Measurements from ENCODE around the gene HDHD3.

The HDHD3 gene

DNA sequence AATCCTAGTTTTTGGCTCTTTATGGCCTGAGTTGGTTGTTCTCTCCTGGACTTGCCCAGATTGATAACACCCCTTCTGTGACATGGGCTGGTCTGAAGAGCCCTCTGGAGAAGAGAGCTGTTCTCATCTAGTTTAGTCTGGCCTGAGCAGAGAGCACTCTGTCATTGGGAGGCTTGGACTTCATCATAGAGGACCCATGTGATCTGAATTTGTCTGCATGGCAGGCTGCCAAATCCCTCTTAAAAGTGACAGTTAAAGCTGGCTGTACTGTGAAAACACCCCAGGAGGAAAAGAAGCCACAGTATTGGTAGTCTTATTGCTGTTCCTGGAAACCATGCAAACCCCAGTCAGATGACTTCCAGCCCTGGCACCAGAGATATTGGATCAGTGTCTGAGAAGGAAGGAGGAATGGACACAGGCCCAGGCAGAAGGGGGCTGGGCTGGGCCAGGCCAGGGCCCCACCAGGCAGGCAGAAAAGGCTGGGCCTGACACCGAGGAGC lies 33.0 kb downstream of the HDHD3 start:
- TF ChIP-seq, protein P1, sequence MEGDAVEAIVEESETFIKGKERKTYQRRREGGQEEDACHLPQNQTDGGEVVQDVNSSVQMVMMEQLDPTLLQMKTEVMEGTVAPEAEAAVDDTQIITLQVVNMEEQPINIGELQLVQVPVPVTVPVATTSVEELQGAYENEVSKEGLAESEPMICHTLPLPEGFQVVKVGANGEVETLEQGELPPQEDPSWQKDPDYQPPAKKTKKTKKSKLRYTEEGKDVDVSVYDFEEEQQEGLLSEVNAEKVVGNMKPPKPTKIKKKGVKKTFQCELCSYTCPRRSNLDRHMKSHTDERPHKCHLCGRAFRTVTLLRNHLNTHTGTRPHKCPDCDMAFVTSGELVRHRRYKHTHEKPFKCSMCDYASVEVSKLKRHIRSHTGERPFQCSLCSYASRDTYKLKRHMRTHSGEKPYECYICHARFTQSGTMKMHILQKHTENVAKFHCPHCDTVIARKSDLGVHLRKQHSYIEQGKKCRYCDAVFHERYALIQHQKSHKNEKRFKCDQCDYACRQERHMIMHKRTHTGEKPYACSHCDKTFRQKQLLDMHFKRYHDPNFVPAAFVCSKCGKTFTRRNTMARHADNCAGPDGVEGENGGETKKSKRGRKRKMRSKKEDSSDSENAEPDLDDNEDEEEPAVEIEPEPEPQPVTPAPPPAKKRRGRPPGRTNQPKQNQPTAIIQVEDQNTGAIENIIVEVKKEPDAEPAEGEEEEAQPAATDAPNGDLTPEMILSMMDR (IDR thresholded peaks at IDR 0.05; ENCODE audit: control extremely low read depth, extremely low read depth, low read depth, missing control alignments) = no peak
- CTCF ChIA-PET = interaction anchor here (1.0 kb wide), 1 partner anchor 86 kb away, joined by 3 read pairs; no protein-coding TSS in a partner anchor
- POLR2A ChIA-PET = no interaction called here
- no peak for DNase-seq (ENCODE audit: extremely low spot score)

DNA sequence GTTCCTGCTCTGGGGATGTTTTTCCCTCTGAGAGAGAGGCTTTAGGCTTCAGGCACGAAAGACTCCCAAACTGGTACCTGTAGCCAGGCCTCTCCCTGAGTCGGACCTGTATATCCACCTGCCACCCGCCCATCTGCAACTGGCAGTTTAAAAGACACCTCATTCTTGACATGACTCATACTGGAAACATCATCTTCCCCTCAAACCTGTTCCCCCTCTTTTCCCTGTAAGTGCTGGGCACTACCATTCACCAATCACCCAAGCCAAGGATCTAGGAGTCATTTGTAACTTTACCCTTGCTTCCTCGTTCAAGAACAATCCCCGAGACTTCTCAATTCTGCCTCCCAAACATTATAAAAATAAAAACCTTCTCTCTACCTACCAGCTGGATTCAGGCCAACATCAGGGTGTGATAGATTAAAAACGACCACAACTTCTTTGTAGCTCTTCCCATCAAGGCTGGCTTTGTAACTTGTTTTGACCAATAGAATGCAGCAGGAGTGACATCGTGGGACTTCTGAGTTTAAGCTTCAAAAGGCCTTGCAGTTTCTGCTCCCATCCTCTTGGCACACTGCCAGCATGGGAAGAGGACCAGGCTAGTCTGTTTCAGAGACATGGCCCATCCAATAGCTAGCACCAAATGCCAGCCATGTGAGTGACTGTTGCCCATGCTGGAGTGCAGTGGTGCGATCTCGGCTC lies 34.9 kb downstream of the HDHD3 start:
- POLR2A ChIA-PET = no interaction called here
- DNase-seq (ENCODE audit: extremely low spot score) = no peak
- TF ChIP-seq, protein P1 (IDR thresholded peaks at IDR 0.05; ENCODE audit: control extremely low read depth, extremely low read depth, low read depth, missing control alignments) = no peak
- CTCF ChIA-PET = interaction anchor here (1.0 to 3.8 kb wide), 5 partner anchors 8 to 316 kb away, joined by 3 to 22 read pairs (median 3); partner anchors contain the start of genes BSPRY, CDC26 and PRPF4

DNA sequence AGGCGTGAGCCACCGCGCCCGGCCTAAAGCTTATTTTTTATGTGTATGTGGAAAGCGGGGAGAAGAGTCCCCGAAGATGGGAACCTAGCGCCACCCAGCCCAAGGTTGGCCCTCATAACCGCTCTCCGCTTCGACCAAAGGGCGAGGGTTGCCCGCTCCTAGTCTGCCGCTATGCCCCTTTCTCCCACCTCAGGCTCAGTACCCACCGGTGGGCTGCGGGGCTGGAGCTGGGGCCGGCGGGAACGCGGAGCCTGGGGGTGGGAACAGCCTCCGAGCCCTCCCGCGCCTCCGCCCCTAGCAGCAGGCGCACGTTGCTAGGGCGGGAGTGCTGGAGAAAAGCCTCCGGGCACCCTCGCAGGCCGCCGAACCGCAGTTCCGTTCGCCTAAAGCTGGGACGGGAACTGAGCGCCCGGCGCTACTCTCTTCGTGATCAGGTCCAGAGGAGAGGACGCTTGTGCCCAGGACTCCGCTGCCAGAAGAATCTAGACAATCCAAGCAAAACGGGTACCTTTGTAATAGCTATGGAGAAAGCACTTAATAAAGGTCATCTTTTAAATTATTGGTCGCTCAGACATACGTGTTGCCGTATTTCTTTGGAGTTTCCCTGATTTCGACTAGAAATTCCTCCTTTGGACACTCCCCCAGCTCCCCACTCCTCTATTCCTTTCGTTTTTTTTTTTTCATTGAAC lies 36.6 kb downstream of the HDHD3 start, which contains the start of gene WDR31:
TSS of gene WDR31 (minus strand) at position 265 of the 689 bp plus-strand sequence. CDS start 8,253 bp downstream, outside the sequence.
- POLR2A ChIA-PET = interaction anchor here (1.1 kb wide), 1 partner anchor 10 kb away, joined by 3 read pairs; no protein-coding TSS in a partner anchor
- CTCF ChIA-PET = interaction anchor here (0.7 to 3.8 kb wide), 12 partner anchors 9 to 318 kb away, joined by 3 to 22 read pairs (median 4); partner anchors contain the start of genes ALAD, BSPRY, CDC26 and FKBP15

DNA sequence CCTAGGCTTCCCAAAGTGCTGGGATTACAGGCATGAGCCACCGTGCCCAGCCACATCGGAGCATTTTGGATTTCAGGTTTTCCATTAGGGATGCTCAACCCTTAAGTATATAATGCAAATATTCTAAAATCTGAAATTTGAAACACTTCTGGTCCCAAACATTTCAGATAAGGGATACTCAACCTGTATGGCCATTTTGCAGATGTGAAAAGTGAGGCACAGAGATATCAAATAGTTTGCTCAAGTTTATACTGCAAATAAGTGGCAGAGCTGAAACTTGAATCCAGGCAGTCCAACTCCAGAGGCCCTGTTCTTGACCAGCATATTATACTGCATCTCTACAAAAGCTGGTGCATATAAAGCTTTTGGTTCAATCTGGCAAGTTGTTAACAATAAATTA lies 39.1 kb downstream of the HDHD3 start:
- no peak for DNase-seq (ENCODE audit: extremely low spot score)
- TF ChIP-seq, protein P1 (IDR thresholded peaks at IDR 0.05; ENCODE audit: control extremely low read depth, extremely low read depth, low read depth, missing control alignments) = no peak
- CTCF ChIA-PET = interaction anchor here (0.9 to 3.0 kb wide), 4 partner anchors 10 to 69 kb away, joined by 3 to 11 read pairs (median 3); partner anchors contain the start of gene ALAD
- POLR2A ChIA-PET = no interaction called here

More for the DNA sequence above, 36.6 kb downstream of the HDHD3 start, which contains the start of gene WDR31:
- TF ChIP-seq, protein P1 (IDR thresholded peaks at IDR 0.05; ENCODE audit: control extremely low read depth, extremely low read depth, low read depth, missing control alignments) = peak; percentile 3
- peak; percentile 93 for DNase-seq (ENCODE audit: extremely low spot score)

DNA sequence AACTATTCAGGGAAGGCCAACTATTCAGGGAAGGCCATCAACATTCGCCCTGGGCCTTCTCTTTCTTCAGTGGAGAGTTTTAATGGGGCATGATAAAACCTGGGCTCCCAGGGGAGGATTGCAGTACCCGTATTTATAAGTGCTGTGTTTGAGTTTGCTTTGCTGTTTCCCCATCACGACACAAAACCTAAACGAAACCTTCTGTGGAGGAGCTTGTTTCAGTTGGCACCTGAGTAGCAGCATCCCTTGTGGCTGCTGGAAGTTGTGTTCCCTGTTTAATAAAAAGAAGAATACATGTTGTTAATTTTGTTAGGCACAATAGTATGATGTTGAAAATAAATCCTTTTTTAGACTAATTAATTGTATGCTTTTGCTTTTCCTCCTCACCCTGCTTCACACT lies 45.0 kb downstream of the HDHD3 start:
- POLR2A ChIA-PET = no interaction called here
- CTCF ChIA-PET = interaction anchor here (1.0 to 1.9 kb wide), 2 partner anchors 9 to 36 kb away, joined by 3 to 6 read pairs; partner anchors contain the start of gene WDR31
- no peak for DNase-seq (ENCODE audit: extremely low spot score)
- TF ChIP-seq, protein P1 (IDR thresholded peaks at IDR 0.05; ENCODE audit: control extremely low read depth, extremely low read depth, low read depth, missing control alignments) = no peak
